Stomach (tissue), 9 donors: ENCODE results near the gene CNKSR1. TPM values are rescaled to one million over a fixed set of nuclear protein-coding genes. Genes with fewer than 3 reads are reported as not detected.
"Not testable (repeated sequence)": the region's sequence is repeated elsewhere in the genome, so short reads cannot be mapped to it uniquely, and the experiment has no call there.

Source experiments
- DNase-seq, 2 donors: peaks; one replicate each; pipeline versions ENCODE4 v3.0.0 to v3.0.0-alpha.2; 2013 to 2019
- H3K27ac ChIP-seq, 5 donors: fragments of 200-600 bp in 4 of 5; sonication (generic) in 4 of 5; one replicate each; pipeline ENCODE4 v1.5.1; 2013 to 2019; ENCODE audit warnings: mild to moderate bottlenecking in 1 of 5, moderate library complexity in 1 of 5
- H3K27me3 ChIP-seq, 3 donors: fragments of 200-600 bp; sonication (generic); one replicate each; pipeline ENCODE4 v1.5.1; 2017 to 2019; ENCODE audit warnings: mixed run types in 1 of 3
- H3K36me3 ChIP-seq, 4 donors: fragments of 200-600 bp; sonication (generic); 1 replicate in 3 of 4; 2 replicates in 1 of 4; pipeline ENCODE4 v1.5.1; 2016 to 2019
- H3K4me1 ChIP-seq, 4 donors: fragments of 200-600 bp; sonication (generic); one replicate each; pipeline ENCODE4 v1.5.1; 2016 to 2019
- H3K4me3 ChIP-seq, 4 donors: fragments of 200-600 bp; sonication (generic) in 3 of 4; one replicate each; pipeline ENCODE4 v1.5.1; 2016 to 2019; ENCODE audit warnings: mild to moderate bottlenecking in 1 of 4
- H3K9me3 ChIP-seq, 4 donors: fragments of 200-600 bp; sonication (generic); one replicate each; pipeline ENCODE4 v1.5.1; 2016 to 2019
- EP300 ChIP-seq: sonication (generic); formaldehyde crosslinking; IDR thresholded peaks from one replicate; pipeline ENCODE4 v1.6.1; 2017; ENCODE audit warnings: antibody characterized with exemption
- POLR2A ChIP-seq, 4 donors: fragments of 450-650 bp; IDR thresholded peaks; one replicate each; pipeline ENCODE4 v1.6.1; 2016; ENCODE audit warnings: antibody characterized with exemption in 4 of 4, control low read depth in 2 of 4, mild to moderate bottlenecking in 1 of 4, moderate library complexity in 1 of 4
- POLR2AphosphoS5 ChIP-seq, 3 donors: sonication (generic); formaldehyde crosslinking; IDR thresholded peaks; one replicate each; pipeline ENCODE4 v1.6.1; 2016; ENCODE audit warnings: antibody characterized with exemption in 3 of 3
- WGBS, 5 donors: extraction: QIAGEN DNeasy Blood & Tissue Kit in 3 of 5; methylation state at CpG; one replicate each; pipeline versions ENCODE4 v1.1.5 to v1.1.7; 2013 to 2018; 5-methylcytosine and 5-hydroxymethylcytosine counted together
- intact Hi-C: fragments of 100-400 bp; cut with DNase I; formaldehyde crosslinking; loops from one replicate; pipeline ENCODE4 v1.15.1; 2023; ENCODE audit warnings: low total_unique reads
- polyA plus RNA-seq, 3 donors: library from polyadenylated mRNA; stranded (reverse); fragments of 200-250 nt; gene quantifications; one replicate each; pipeline ENCODE4 v1.2.3, GENCODE V29; 2013
- total RNA-seq, 5 donors: library from RNA; depleted of rRNA; stranded (reverse); fragments of >200 nt; gene quantifications; one replicate each; pipeline versions ENCODE4 v1.1.0 to v1.2.3, GENCODE V29; 2014 to 2016
- TF ChIP-seq, protein P1 (sequence below), 7 experiments: fragments of 450-650 bp in 4 of 7; fragments of 200-600 bp in 3 of 7; sonication (generic) in 3 of 7; IDR thresholded peaks; one replicate each; pipeline ENCODE4 v1.5.1; 2016 to 2019; ENCODE audit warnings: antibody characterized with exemption in 7 of 7, control low read depth in 2 of 7, mild to moderate bottlenecking in 1 of 7
- donor health status: healthy with polysubstance abuse.
- donor health status: Bipolar disorder and iron deficiency.
- donor health status: healthy.

Gene CNKSR1
- total and polyA plus RNA-seq, 8 donors: 10.4 to 70.3 (median 21.1) TPM

DNA sequence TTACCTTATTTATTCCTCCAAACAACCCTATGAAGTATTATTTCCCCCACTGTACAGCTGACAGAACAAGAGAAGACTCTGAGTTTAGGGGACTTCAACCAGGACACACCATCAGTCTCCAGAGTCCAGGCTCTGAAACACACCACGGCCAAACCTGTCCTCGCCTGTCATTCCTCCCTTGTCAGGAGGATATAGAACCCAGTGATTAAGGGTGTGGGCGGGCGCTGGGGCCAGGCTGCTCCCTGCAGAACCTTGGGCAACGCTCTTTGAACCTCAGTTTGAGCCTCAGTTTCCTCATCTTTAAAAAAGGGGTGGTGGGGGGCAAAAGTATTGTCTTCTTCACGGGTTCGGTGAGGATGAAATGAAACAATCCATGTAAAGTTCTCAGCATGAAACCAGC lies 47.3 kb downstream of the CNKSR1 start:
- intact Hi-C loops: no loop called here
- DNase-seq: no peak
- Histone ChIP-seq H3K9me3 (no peaks in the 10 kb centered on the region), H3K27me3 (peaks cover 0 to 57% (median 10%) of the 10 kb centered on the region in 3 donors), H3K4me3 (peak overlapping the region; percentile 45 to 58 (median 50)), H3K27ac (peak overlapping the region in 2 of 5 donors; percentile 17 to 20), H3K36me3 (no peaks in the 10 kb centered on the region), H3K4me1 (peaks cover 8 to 17% (median 16%) of the 10 kb centered on the region in 4 donors)
- TF ChIP-seq, protein P1, sequence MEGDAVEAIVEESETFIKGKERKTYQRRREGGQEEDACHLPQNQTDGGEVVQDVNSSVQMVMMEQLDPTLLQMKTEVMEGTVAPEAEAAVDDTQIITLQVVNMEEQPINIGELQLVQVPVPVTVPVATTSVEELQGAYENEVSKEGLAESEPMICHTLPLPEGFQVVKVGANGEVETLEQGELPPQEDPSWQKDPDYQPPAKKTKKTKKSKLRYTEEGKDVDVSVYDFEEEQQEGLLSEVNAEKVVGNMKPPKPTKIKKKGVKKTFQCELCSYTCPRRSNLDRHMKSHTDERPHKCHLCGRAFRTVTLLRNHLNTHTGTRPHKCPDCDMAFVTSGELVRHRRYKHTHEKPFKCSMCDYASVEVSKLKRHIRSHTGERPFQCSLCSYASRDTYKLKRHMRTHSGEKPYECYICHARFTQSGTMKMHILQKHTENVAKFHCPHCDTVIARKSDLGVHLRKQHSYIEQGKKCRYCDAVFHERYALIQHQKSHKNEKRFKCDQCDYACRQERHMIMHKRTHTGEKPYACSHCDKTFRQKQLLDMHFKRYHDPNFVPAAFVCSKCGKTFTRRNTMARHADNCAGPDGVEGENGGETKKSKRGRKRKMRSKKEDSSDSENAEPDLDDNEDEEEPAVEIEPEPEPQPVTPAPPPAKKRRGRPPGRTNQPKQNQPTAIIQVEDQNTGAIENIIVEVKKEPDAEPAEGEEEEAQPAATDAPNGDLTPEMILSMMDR (IDR thresholded peaks at IDR 0.05): no peak
- TF ChIP-seq POLR2A (IDR thresholded peaks at IDR 0.05) (no peak), POLR2AphosphoS5 (IDR thresholded peaks at IDR 0.05) (no peak), EP300 (no peak)
- 73 to 83% (median 81%) methylated on average over 7 of the region's 7 CpGs for WGBS, 5 donors

DNA sequence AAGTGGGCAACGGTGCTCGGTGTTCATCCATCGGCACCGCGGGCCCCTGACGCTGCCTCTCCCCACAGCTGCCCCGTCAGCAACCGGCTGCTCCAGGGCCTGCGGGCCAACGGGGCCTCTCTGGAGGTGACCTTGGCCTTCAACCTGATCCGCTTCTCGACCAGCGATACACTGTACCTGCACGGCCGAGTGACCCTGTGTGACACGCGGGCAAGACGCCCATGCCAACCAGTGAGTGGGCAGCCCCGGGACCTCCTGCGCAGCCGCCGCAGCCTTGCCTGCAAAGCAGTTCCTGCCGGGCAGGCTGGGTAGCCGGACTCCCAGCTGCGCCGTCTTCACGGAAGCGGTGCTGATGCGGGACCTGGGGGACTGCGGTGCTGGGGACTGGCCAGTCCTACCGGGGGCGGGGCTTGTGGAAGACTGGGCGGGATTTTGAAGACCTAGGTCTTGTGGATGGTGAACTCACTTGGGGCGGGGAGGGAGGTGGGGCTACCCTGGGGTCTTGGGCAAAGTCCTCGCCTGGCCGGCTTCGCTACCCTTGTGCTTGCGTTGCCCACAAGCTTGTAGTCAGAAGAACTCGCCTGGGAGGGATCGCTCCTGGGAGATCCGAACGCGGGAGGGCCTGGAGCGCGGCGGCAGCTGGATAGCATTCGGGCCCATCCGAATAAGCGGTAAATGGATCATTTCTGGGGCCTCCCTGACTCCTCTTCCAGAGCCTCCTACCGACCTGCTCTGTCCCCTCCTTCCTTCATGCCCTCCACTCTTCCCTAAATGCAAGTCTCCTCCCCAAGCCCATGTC lies 47.9 kb downstream of the CNKSR1 start:
- peaks cover 0 to 51% (median 10%) of the 10 kb centered on the region in 3 donors for H3K27me3 ChIP-seq

DNA sequence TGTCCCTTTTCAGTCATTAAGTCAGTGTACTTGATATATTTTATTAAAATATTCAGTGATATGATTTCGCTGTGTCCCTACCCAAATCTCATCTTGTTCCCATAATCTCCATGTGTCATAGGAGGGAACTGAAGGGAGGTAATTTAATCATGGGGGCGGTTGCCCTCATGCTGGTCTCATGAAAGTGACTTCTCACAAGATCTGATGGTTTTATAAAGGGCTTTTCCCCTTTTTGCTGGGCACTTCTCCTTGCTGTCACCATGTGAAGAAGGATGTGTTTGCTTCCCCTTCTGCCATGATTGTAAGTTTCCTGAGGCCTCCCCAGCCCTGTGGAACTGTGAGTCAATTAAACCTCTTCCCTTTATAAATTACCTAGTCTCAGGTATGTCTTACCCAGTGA lies 53.4 kb downstream of the CNKSR1 start:
- DNase-seq, H3K36me3 ChIP-seq, H3K4me3 ChIP-seq, intact Hi-C loops, H3K27ac ChIP-seq, H3K9me3 ChIP-seq: not testable (repeated sequence)
- Histone ChIP-seq H3K4me1 (peaks cover 11 to 24% (median 20%) of the 10 kb centered on the region in 4 donors), H3K27me3 (peaks cover 0 to 31% (median under 1%) of the 10 kb centered on the region in 3 donors)
- WGBS, 5 donors: 80 to 94% (median 91%) methylated on average over 2 of the region's 2 CpGs

More for the DNA sequence above, 47.9 kb downstream of the CNKSR1 start:
- H3K4me3 ChIP-seq: peak overlapping the region; percentile 45 to 58 (median 50)
- peak; percentile 80 to 90 for DNase-seq
- H3K4me1 ChIP-seq: peaks cover 8 to 17% (median 16%) of the 10 kb centered on the region in 4 donors
- intact Hi-C loops: no loop called here
- H3K36me3 ChIP-seq: no peaks in the 10 kb centered on the region
- no peaks in the 10 kb centered on the region for H3K9me3 ChIP-seq
- TF ChIP-seq POLR2AphosphoS5 (IDR thresholded peaks at IDR 0.05) (peak in 1 of 3 donors; percentile 37), POLR2A (IDR thresholded peaks at IDR 0.05) (no peak), EP300 (no peak)
- TF ChIP-seq, protein P1 (IDR thresholded peaks at IDR 0.05): no peak
- WGBS, 5 donors: 7 to 20% (median 11%) methylated on average over 28 to 50 of the region's 50 CpGs
- H3K27ac ChIP-seq: peak overlapping the region in 4 of 5 donors; percentile 17 to 58 (median 24)

DNA sequence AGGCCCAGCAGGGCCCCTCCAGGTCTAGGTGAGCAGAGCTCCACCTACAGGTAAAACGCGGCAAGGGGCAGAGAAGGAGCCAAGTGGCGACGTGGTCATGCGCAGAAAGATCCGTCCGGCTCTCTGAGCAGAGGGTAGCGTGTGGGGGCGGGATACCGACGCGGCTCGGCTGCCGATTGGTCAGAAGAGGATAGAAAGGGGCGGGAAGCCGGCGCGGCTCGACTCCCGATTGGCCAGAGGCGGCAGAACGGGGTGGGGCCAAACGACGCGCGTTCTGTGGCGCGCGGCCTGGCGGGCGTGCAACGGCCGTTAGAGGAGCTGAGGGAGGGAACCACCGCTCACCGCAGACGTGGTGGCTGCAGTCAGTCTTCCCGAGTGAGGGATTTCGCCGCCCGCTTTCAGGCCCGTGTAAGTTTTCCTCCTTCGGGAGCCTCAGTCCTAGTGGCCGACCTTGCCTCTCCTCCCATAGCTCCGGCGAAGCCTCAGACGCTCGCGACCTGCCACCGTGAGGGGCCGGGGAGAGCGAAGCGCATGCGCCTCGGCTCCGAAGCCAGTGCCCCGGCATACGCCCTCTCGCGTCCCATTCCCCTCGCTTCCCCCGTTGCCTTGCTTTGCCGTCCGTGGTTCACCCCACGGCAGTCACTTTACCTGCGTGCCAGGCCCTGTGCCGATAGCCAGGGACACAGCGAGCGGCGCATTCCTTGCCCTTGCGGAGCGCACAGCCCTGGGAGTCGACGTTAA lies 56.8 kb downstream of the CNKSR1 start, which contains the start of gene CEP85:
Gene CEP85 (plus strand): TSS at position 298 of the 741 bp plus-strand sequence. CDS start 5,584 bp downstream, outside the sequence.
- intact Hi-C loops: no loop called here
- DNase-seq: peak; percentile 99
- Histone ChIP-seq H3K4me1 (peaks cover 9 to 30% (median 14%) of the 10 kb centered on the region in 4 donors), H3K27me3 (no peaks in the 10 kb centered on the region), H3K36me3 (no peaks in the 10 kb centered on the region), H3K4me3 (peak within 1 kb of the TSS; percentile 71 to 85 (median 72)), H3K27ac (peak within 1 kb of the TSS; percentile 90 to 96 (median 92)), H3K9me3 (no peaks in the 10 kb centered on the region)
- WGBS, 5 donors: 0 to 1% (median 0%) methylated on average over 52 to 73 of the region's 73 CpGs
- TF ChIP-seq, protein P1 (IDR thresholded peaks at IDR 0.05): peak in 5 of 7 experiments; percentile 71 to 97 (median 87)
- peak; percentile 46 to 83 (median 77) for TF ChIP-seq POLR2AphosphoS5 (IDR thresholded peaks at IDR 0.05)
- peak in 2 of 4 donors; percentile 70 to 79 for TF ChIP-seq POLR2A (IDR thresholded peaks at IDR 0.05)
- TF ChIP-seq EP300: no peak
